ENCODE data around the gene GPR32.

GPR32 gene

DNA sequence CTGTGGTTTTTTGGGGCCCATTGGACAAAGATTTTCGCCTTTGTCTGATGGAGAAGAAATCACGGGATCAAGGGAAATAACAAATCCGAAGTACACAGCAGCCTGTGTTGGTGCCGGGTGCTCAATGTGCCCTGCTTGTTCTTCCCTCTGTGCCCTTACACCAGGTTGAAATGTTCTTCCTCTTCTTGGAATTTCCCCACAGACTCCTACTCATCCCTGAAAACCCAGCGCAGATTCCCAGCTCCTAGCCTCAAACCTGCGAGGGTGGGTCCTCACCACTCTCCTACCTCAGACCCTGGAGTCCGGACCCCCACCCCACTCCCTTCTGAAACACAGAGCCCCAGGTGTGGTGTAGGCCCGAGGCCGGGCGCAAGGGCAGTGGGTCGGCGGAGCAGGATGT lies 15.1 kb downstream of the GPR32 start:
- no peak for DNase-seq

GRCh38 chr19:50790396-50790795 lies 20.1 kb downstream of the GPR32 start, which contains the start of gene ACP4:
TSS of gene ACP4 (plus strand) at chr19:50790415. CDS start at chr19:50790415, 0 bp downstream.
- no peak for DNase-seq

DNA sequence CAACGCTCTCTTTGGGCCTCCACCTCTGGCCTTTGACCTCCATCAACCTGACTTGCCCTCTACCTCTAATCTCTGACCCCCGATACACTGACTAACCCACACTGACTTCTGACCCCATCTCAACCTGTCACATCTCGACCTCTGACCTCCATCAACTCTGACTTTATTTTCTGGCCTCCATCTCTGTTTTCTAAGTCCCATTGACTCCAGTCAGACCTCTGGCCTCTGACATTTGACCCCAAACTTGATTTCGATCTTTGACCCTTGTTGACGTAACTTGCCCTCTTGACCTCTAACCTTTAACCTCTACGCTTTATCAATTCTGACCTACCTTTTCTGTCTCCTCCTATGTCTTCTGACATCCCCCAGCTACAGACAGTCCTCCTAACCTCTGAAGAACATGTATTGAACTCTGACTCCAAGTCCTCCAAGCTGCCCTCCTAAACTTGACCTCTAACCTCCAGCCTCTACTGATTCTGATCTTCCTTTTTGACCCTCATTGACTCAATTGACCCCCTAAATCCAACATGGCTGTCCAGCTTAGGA lies 20.7 kb downstream of the GPR32 start:
- no peak for DNase-seq

- no peak for DNase-seq
Measured at GRCh38 chr19:50791594-50792271, 21.5 kb downstream of the GPR32 start.

DNA sequence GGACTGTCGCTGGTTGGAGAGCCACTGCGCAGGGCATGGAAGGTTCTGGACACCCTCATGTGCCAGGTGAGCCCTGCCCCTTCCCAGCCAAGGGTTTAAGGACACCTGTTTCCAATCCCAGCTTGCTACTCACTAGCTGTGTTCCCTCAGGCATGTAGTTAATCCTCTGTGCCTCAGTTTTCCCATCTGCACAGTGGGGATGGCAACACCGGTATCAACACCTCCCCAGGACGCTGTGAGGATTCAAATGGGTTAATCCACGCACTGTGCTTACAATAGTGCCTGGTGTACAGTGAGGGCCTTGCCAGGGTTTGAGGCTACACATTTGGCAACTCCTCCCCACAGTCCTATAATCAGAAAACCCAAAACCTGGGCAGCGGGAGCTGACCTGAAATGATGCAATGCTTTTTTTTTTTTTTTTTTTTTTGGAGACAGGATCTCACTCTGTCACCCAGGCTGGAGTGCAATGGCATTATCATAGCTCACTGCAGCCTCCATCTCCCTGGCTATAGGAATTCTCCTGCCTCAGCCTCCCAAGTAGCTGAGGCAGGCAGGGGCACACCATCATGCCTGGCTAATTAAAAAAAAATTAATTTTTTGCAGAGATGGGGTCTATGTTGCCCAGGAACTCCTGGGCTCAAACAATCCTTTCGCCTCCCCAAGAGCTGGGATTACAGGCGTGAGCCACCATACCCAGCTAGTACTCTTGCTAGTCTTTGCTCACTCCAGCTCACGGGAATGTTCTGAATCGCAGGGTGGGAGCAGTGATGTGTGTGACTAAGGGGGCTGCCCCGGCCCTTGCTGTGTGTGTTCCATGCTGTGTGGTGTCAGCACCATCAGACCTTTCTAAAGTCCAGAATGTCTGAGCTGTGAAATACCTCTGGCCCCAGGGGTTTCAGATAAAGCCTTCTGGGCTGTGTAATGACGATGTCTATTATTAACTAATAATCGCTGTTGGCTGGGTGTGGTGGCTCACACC lies 22.3 kb downstream of the GPR32 start:
- no peak for DNase-seq

DNA sequence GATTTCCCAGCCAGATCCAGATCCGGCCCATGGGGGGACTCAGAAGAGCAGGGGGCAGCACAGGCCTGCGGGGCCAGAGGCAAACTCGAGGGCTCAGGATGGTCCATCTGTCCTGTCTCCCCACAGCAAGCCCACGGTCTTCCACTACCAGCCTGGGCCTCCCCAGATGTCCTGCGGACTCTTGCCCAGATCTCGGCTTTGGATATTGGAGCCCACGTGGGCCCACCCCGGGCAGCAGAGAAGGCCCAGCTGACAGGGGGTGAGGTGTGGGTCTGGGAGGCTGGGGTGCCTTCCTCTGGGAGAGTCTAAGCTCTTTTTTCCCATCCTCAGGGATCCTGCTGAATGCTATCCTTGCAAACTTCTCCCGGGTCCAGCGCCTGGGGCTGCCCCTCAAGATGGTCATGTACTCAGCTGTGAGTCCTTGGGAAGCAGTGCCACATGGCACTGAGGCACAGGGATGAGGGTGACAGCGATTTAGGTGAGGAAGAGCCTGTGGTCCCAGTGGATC lies 23.3 kb downstream of the GPR32 start:
- DNase-seq: no peak

DNA sequence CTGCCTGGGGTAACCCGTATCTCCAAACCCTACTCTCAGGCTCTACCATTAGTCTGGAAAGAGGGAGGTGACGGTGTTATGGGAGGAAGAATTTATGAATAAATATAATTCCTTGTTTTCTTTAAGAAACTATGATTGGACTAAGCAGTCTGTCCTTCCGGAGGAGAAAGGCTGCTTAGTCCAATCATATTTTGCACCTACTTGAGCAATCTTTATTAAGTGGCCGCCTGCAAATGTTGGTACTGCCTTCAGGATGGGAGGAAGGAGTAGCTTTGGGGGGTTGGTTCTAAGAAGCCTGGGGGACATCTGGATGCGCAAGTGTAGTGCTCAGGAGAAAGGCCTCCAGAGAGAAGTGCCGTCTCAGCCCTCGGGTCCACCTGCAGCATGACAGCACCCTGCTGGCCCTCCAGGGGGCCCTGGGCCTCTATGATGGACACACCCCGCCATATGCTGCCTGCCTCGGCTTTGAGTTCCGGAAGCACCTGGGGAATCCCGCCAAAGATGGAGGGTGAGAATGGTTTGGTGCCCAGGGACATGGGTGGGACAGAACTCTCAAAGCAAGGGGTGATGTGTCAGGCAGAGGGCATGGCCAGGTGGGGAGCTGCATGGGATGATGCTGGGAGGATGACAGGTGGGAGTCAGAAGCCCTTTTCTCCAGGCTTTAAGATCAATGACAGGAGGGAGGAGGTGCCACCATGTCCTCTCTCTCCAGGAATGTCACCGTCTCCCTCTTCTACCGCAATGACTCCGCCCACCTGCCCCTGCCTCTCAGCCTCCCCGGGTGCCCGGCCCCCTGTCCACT lies 24.0 kb downstream of the GPR32 start:
- DNase-seq: no peak

- no peak for DNase-seq
Measured at GRCh38 chr19:50794876-50795663, 24.8 kb downstream of the GPR32 start.

DNA sequence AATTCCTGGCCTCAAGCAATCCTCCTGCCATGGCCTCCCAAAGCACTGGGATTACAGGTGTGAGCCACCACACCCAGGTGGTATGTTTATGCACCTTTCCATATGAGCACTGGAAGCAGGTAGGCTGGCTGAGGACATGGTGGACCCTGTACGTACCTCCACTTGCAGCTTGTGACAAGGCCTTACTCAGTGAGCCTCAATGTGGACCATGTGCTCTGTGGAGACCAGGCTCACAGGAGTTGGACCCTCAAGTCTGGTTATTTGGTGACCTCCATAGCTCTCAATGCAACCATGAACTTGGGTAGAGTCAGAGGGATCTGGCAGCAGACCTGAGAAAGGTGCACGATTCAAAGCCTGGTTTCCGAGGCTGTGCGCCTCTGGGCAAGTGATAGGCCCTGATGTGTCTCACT lies 25.4 kb downstream of the GPR32 start:
- DNase-seq: no peak

DNA sequence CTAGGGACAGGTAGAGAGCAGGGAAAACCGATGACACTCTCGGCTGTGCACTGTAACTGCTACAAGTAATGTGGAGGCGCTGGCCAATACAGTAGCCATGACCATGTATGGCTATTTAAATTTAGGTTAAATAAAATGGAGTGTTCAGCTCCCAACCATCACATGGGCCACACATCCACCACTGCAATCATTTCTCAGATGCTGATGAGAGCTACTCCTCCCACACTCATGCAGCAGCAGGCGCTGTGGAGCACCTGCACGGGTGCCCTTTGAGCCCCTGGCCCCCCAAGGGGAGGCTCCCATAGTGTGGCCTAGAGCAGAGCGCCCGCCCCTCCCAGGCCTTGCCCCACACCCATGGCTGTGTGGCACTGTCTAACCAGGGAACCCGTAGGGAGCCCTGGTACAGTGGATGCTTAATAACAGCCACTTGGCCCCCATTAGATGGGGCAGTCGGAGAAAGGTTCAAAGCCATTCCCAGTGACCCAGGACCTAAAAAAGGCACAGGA lies 25.9 kb downstream of the GPR32 start:
- DNase-seq: no peak

DNA sequence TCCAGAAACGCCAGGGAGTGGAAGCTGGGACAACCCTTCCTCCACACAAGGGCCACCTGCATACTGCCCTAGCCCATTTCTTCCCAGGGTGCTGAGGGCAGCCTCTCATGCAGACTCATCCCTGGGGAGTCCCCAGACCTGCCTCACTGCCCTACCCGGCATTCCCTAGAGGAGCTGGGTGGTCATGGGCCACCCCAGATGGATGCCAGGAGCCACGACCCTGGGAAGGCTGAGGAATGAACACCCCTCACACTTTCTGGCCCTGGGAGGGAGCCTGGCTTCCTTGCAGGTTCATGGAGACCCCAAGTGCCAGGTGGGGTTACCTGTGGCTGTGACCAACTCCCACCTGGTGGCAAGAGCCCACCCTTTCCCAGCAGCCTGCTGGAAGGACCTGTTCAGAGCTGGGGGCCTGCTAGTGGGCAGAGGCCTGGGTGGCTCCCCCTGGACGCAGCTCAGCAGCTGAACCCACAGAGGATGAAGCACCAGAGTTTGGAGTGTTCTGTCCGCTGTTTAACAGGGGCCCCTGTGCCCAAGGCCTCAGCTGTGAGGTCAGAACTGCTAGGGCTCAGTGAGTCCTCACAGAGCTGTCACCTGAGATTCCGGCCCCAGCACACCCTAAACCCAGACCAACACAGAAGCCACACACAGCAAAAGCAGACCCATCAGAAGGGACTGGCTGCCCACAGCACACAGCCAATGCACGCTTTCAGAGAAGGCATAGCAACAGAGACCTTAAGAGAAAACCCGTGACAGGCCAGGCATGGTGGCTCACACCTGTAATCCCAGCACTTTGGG lies 26.6 kb downstream of the GPR32 start:
- DNase-seq: no peak

GRCh38 chr19:50797429-50797780 lies 27.1 kb downstream of the GPR32 start:
- DNase-seq: no peak

- no peak for DNase-seq
Measured at GRCh38 chr19:50797781-50798658, 27.8 kb downstream of the GPR32 start.

GRCh38 chr19:50798659-50799546 lies 28.6 kb downstream of the GPR32 start:
- DNase-seq: no peak

DNA sequence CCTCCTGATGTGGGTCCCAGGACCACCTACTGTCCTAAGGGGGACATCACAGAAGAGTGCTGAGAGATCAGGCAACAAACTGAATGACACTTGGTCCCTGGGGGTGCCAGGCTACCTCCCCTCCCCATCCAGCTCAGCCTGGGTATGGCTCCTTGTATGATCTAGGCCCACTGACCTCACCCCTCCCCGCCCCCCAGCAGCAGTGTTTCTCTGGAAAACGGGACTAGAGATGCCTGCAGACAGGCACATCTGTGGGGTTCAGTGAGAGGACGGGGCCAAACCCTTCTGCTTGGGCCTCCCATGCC lies 29.2 kb downstream of the GPR32 start:
- no peak for DNase-seq

- DNase-seq: no peak
Measured at GRCh38 chr19:50801107-50801506, 30.8 kb downstream of the GPR32 start.

DNA sequence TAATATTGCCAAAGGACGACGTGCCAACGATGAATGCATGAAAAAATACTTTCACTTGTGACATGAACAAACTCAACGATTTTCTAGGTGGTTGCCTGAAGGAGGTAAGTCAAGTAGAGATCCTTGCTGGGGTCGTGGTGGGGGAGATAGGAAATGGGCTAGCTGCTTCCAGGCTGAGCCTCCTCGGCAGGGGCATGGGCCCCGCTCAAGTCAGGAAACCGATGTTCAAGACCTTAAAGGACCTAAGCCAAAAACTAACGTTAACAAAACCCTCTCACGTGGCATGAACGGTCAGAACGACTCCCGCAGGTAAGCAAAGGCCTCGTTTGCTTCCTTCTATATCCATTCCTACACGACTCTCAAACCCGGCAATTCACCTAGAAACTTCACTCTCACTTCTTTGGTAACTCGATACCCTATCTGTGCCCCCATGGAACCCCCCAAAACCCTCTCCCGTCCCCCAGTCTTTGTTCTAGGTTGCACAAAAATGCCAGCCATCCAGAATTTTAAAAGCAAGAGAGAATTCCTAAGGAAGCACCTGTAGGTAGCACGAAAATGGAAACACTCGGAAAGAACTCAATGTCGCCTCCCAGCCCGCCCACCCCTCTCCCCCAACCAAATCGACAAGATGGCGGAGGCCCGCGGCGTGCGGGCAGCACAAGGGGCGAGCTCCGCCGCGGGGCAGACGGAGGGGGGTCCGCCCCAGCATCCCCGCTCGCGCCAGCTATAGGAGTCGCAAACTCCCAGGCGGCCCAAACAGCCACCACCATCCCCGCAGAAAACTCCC lies 33.6 kb downstream of the GPR32 start:
- DNase-seq: peak; percentile 60

Data from NCI-H446 treated with DMSO at 0.1 percent for 48 hours (cell line).